Body of pancreas (tissue), 4 donors: ENCODE results near the gene BRMS1.

Experiments
- POLR2A ChIP-seq, 3 donors: fragments of 450-650 bp; IDR thresholded peaks; one replicate each; pipeline ENCODE4 v1.6.1; 2016; ENCODE audit warnings: antibody characterized with exemption in 3 of 3, mild to moderate bottlenecking in 2 of 3
- TF ChIP-seq, protein P1 (sequence below), 7 experiments: fragments of 450-650 bp in 4 of 7; fragments of 200-600 bp in 3 of 7; sonication (generic) in 3 of 7; IDR thresholded peaks; one replicate each; pipeline ENCODE4 v1.5.1; 2016 to 2019; ENCODE audit warnings: antibody characterized with exemption in 7 of 7

DNA sequence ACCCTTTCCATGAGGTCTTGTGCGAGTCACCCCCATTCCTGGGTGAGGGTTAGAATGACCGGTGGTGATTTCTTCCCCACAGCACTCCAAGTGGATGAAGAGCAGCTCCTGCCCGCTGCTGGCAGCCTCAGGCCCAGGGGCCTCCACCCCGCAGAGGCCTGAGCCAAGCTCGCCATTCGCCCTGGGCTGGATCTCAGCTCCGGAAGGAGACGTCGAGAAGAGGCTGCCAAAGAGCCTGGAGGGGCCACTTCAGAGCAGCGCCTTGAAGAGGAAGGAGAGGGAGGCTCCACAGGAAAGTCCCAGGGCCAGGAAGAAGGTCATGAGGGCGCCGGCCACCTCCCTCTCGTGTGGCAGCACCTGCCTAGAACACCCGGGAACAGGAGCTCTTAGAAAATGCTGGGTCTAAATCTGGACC is 18.3 kb upstream of the BRMS1 start:
- no peak for TF ChIP-seq POLR2A (IDR thresholded peaks at IDR 0.05)
- TF ChIP-seq, protein P1, sequence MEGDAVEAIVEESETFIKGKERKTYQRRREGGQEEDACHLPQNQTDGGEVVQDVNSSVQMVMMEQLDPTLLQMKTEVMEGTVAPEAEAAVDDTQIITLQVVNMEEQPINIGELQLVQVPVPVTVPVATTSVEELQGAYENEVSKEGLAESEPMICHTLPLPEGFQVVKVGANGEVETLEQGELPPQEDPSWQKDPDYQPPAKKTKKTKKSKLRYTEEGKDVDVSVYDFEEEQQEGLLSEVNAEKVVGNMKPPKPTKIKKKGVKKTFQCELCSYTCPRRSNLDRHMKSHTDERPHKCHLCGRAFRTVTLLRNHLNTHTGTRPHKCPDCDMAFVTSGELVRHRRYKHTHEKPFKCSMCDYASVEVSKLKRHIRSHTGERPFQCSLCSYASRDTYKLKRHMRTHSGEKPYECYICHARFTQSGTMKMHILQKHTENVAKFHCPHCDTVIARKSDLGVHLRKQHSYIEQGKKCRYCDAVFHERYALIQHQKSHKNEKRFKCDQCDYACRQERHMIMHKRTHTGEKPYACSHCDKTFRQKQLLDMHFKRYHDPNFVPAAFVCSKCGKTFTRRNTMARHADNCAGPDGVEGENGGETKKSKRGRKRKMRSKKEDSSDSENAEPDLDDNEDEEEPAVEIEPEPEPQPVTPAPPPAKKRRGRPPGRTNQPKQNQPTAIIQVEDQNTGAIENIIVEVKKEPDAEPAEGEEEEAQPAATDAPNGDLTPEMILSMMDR (IDR thresholded peaks at IDR 0.05) = no peak
